MCF 10A (cell line): ENCODE data around the gene UBXN11. TPM values are rescaled to one million over a fixed set of nuclear protein-coding genes. Genes with fewer than 3 reads are reported as not detected.
A peak's percentile ranks its signal among the peaks of the same experiment; 100 is the strongest.

Experiments
- BruUV-seq: library from RNA; stranded (reverse); fragments of 400-500 nt; replicated peaks from 2 replicates; lab custom pipeline; 2021; lab: Mats Ljungman, UMichigan
- CTCF ChIA-PET: fragments of 300-600 bp; sonication (Branson Sonifier 250); formaldehyde crosslinking; extraction: SDS; loops from one replicate; lab custom pipeline; 2021; ENCODE audit warnings: antibody characterized with exemption, inconsistent platforms; lab: Yijun Ruan, JAX
- POLR2A ChIA-PET: fragments of 300-600, 350-650 bp; sonication (Branson Sonifier 250); formaldehyde crosslinking; extraction: SDS; loops from one replicate; lab custom pipeline; 2020; ENCODE audit warnings: antibody characterized with exemption, inconsistent platforms; lab: Yijun Ruan, JAX
- DNase-seq: peaks from one replicate; pipeline ENCODE4 v3.0.0-alpha.2; 2018; ENCODE audit not compliant: unreplicated experiment
- H3K27ac Mint-ChIP-seq: one replicate; pipeline ENCODE4 v1.8.0; 2022; ENCODE audit warnings: mild to moderate bottlenecking, low read depth, mixed read lengths; ENCODE audit not compliant: unreplicated experiment
- H3K27me3 Mint-ChIP-seq: one replicate; pipeline ENCODE4 v1.8.0; 2022; ENCODE audit warnings: mixed read lengths; ENCODE audit not compliant: insufficient read depth, unreplicated experiment
- H3K36me3 Mint-ChIP-seq: one replicate; pipeline ENCODE4 v1.8.0; 2022; ENCODE audit warnings: mild to moderate bottlenecking, moderate library complexity, mixed read lengths; ENCODE audit not compliant: insufficient read depth, unreplicated experiment
- H3K4me1 Mint-ChIP-seq: one replicate; pipeline ENCODE4 v1.8.0; 2022; ENCODE audit warnings: mixed read lengths; ENCODE audit not compliant: insufficient read depth, unreplicated experiment
- H3K4me3 Mint-ChIP-seq: one replicate; pipeline ENCODE4 v1.8.0; 2022; ENCODE audit warnings: mild to moderate bottlenecking, moderate library complexity, mixed read lengths; ENCODE audit not compliant: unreplicated experiment
- H3K9me3 Mint-ChIP-seq: one replicate; pipeline ENCODE4 v1.8.0; 2022; ENCODE audit warnings: mixed read lengths; ENCODE audit not compliant: unreplicated experiment
- CTCF ChIP-seq: fragments of 200-600 bp; IDR thresholded peaks from one replicate; pipeline ENCODE4 v1.8.0; 2022; ENCODE audit warnings: antibody characterized with exemption, mild to moderate bottlenecking; ENCODE audit not compliant: unreplicated experiment
- intact Hi-C: fragments of 100-400 bp; cut with micrococcal nuclease; formaldehyde crosslinking; loops from 2 replicates; pipeline ENCODE4 v1.14.1; 2022
- total RNA-seq: library from RNA; stranded (reverse); gene quantifications from 2 replicates; pipeline ENCODE4 v1.2.3, GENCODE V29; 2022

The UBXN11 gene
- total RNA-seq, 1 experiment from 2014 or later = 17.7 TPM

- intact Hi-C loops = loop anchor here (5.0 kb wide), 1 partner anchor 33 kb away; no protein-coding TSS in a partner anchor
- no peaks in the 10 kb centered on the region for H3K9me3 Mint-ChIP-seq
- peaks cover 8% of the 10 kb centered on the region for H3K4me1 Mint-ChIP-seq
- BruUV-seq = no TSS peak
- POLR2A ChIA-PET = no interaction called here
- peaks cover 33% of the 10 kb centered on the region for H3K36me3 Mint-ChIP-seq
- no peaks in the 10 kb centered on the region for H3K27me3 Mint-ChIP-seq
- CTCF ChIA-PET = interaction anchor here (1.4 kb wide), 1 partner anchor 54 kb away, joined by 5 read pairs; no protein-coding TSS in a partner anchor
- DNase-seq = no peak
- no peak overlapping the region for H3K4me3 Mint-ChIP-seq
- no peak overlapping the region for H3K27ac Mint-ChIP-seq
- TF ChIP-seq CTCF = no peak
These were observed 18.1 kb upstream of the UBXN11 start for GRCh38 chr1:26324550-26324949.

GRCh38 chr1:26323382-26323781 is 16.9 kb upstream of the UBXN11 start:
- Mint-ChIP-seq H3K27ac (no peak overlapping the region), H3K9me3 (no peaks in the 10 kb centered on the region), H3K27me3 (no peaks in the 10 kb centered on the region), H3K4me1 (peaks cover 8% of the 10 kb centered on the region), H3K4me3 (no peak overlapping the region), H3K36me3 (peaks cover 27% of the 10 kb centered on the region)
- ChIA-PET CTCF (interaction anchor here (0.6 to 4.4 kb wide), 4 partner anchors 25 to 121 kb away, joined by 3 to 51 read pairs (median 4); partner anchors contain the start of gene SH3BGRL3), POLR2A (interaction anchor here (1.2 kb wide), 1 partner anchor 184 kb away, joined by 3 read pairs; no protein-coding TSS in a partner anchor)
- no peak for DNase-seq
- TF ChIP-seq CTCF = no peak
- no TSS peak for BruUV-seq
- intact Hi-C loops = loop anchor here (5.0 kb wide), 1 partner anchor 34 kb away; no protein-coding TSS in a partner anchor

GRCh38 chr1:26322042-26322331 is 15.6 kb upstream of the UBXN11 start:
- Mint-ChIP-seq H3K27ac (no peak overlapping the region), H3K27me3 (no peaks in the 10 kb centered on the region), H3K4me1 (peaks cover 8% of the 10 kb centered on the region), H3K9me3 (no peaks in the 10 kb centered on the region), H3K4me3 (no peak overlapping the region), H3K36me3 (peaks cover 26% of the 10 kb centered on the region)
- intact Hi-C loops = loop anchor here (5.0 kb wide), 1 partner anchor 35 kb away; no protein-coding TSS in a partner anchor
- BruUV-seq = no TSS peak
- TF ChIP-seq CTCF = no peak
- CTCF ChIA-PET = interaction anchor here (0.6 to 4.4 kb wide), 33 partner anchors 8 to 283 kb away, joined by 3 to 51 read pairs (median 4); partner anchors contain the start of genes CEP85, CNKSR1 and SH3BGRL3
- DNase-seq = no peak
- POLR2A ChIA-PET = interaction anchor here (0.7 to 3.3 kb wide), 7 partner anchors 37 to 372 kb away, joined by 3 to 24 read pairs (median 3); partner anchors contain the start of gene CNKSR1

- peak overlapping the region; percentile 3 for H3K27ac Mint-ChIP-seq
- DNase-seq = peak; percentile 88
- POLR2A ChIA-PET = interaction anchor here (0.7 to 3.3 kb wide), 7 partner anchors 37 to 372 kb away, joined by 3 to 24 read pairs (median 3); partner anchors contain the start of genes CNKSR1 and PDIK1L
- H3K27me3 Mint-ChIP-seq = no peaks in the 10 kb centered on the region
- peaks cover 26% of the 10 kb centered on the region for H3K36me3 Mint-ChIP-seq
- TF ChIP-seq CTCF = peak; percentile 89
- H3K4me3 Mint-ChIP-seq = no peak overlapping the region
- intact Hi-C loops = loop anchor here (1.0 to 5.0 kb wide), 6 partner anchors 36 to 152 kb away; partner anchors contain the start of genes CEP85 and ZNF593
- CTCF ChIA-PET = interaction anchor here (0.6 to 4.4 kb wide), 36 partner anchors 9 to 283 kb away, joined by 3 to 51 read pairs (median 4); partner anchors contain the start of genes CEP85, CNKSR1 and SH3BGRL3
- H3K9me3 Mint-ChIP-seq = no peaks in the 10 kb centered on the region
- peaks cover 8% of the 10 kb centered on the region for H3K4me1 Mint-ChIP-seq
- BruUV-seq = no TSS peak
These were observed 15.0 kb upstream of the UBXN11 start for GRCh38 chr1:26321315-26322041.
